Stimulated activated CD8-positive, alpha-beta memory T cell treated with anti-CD3 and anti-CD28 coated beads, Interleukin-4, amount 100 ng/mL, for 48 hours (primary cell): ENCODE data around the gene DLG2.

Experiments used
- DNase-seq: peaks from one replicate; pipeline ENCODE4 v3.0.0-alpha.2; 2020

Gene DLG2

GRCh38 chr11:84720706-84721402, 906.3 kb downstream of the DLG2 start:
- no peak for DNase-seq

- DNase-seq = no peak
Measured at GRCh38 chr11:84719935-84720577, 907.1 kb downstream of the DLG2 start.

GRCh38 chr11:84714316-84714780, 912.8 kb downstream of the DLG2 start:
- peak; percentile 51 for DNase-seq

GRCh38 chr11:84691830-84692229, 935.3 kb downstream of the DLG2 start:
- no peak for DNase-seq

DNA sequence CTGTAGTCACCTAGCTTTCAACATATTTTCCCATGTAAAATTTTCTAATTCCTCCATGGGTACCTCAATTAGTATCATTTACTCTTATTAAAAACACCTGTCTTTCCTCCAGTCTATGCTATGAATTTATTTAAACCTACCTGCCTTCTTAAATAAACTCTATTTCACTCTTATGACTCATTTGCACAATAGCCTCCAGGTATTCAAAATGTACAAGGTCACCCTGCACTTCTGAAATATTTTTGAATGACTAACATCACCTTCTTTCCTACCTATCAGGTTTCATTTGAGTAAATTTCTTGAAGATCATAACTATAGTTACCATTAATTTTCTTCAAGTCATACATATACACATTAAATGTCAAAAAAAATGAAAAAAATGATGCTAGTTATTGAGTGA, 939.7 kb downstream of the DLG2 start:
- DNase-seq = no peak

- DNase-seq = no peak
Measured at GRCh38 chr11:84686716-84687115, 940.4 kb downstream of the DLG2 start.

GRCh38 chr11:84685976-84686375, 941.2 kb downstream of the DLG2 start:
- DNase-seq = no peak

DNA sequence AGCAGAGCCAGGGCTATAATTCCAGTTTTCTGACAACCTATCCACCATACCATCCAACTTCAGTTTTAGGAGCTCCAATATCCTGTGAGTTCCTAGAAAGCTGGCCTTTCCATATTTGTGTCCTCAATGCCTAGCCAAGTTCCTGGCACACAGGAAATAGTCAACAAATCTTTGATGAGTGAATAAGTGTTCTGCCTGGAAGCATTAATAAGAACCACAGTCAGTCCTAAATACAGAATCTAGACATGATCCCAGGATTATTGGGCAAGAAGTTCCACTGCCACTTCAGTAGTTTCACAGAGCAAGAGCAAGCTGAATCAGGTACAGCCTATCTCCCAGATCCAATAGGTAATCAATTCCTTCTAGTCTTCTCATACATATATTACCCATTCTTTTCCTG, 942.0 kb downstream of the DLG2 start:
- DNase-seq = no peak

DNA sequence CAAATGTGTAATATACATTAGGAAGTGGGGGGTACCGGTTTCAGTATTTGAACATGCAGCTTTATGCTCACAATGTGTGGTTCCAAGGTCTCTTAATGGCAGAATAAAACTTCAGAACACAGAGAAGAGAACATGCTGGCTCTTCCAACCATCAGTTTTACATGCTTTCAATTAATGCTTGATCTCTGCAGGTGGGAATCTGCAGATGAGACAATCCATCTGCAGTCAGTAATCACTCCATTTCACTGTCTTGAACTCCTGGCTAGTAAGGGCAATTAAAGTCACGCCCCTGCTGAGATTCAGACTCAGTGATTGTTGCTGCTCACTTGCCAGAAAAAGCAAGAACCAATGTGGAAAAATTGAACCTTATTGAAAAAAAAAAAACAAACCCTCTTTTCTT, 945.7 kb downstream of the DLG2 start:
- DNase-seq = no peak

DNA sequence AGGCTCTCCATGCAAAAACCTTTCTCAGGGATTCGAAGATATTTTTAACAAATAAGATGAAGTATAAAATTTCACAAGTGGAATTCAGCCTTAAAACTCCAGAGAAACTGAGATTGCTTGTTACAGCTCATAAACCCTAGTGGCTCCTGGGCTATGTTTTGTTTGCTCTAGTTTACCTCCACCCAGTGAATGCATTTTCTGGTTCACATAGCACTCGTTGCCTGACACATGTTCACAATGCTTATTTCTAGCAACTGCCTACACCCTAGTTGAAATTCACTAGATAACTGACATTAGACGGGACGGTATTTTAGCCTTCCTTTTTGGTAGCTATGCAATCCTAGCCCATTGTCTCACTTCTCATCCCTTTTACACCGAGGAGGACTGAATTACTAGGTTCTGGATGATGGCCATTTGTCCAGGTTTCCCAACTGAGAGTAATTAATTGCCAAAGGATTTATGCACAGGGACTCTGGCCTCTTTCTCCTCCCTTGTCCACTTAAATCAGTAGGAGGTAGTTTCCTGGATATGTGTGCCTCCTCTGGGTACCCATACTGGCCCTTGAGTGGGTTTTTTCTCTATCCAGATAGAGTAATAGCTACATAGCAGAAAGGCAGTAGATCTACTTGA, 951.6 kb downstream of the DLG2 start:
- DNase-seq = no peak

DNA sequence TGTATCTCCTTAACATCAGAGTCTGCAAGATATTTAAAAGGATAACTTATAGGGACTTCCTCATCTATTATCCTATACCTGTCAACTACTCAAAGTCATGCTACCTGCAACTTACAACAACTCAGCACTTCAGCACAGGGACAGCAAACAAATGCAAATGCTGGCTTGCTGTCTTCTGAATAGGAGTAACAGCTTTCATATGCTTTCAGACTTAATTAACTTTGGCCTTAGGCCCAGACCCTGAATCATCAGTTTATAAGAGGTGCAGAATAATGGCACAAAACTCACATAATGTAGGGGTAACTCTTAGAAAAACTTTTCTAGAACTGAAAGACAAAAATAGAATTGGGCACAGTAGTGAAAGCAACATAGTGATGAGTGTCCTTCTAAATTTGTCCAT, 953.4 kb downstream of the DLG2 start:
- DNase-seq = no peak

GRCh38 chr11:84671325-84671999, 955.7 kb downstream of the DLG2 start:
- no peak for DNase-seq

- no peak for DNase-seq
Measured at GRCh38 chr11:84663731-84664130, 963.4 kb downstream of the DLG2 start.

DNA sequence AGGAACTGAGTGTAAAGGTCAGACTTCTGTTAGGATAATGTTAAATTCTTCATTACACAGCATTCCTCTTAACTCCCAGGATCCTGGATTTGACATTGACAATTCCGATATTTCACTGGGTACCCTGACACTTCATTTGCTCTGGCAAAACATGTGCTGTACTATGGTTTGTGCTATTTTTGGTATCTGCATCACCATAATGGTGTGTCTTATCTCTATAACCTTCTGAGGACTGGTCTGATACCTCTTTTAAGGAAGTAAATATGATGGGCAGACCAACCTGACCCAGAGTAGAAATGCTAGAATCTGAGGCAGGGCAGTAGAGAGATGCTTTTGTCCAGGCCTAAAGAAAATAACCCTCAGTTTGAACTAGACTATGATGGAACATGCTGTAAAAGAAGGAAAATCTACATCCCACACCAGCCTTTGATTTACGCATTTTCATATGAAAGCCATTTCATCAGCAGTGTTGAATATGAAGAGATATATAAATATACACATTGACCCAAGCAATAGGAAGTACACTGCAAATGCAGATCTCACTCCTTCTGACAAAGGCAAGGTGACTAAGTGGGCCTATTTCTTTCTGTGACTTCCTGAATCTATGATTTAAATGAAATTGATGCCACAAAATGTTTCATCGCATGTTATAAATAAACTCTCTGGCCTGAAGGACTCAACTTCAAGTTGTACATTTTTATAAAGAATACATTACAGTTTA, 966.7 kb downstream of the DLG2 start:
- no peak for DNase-seq

DNA sequence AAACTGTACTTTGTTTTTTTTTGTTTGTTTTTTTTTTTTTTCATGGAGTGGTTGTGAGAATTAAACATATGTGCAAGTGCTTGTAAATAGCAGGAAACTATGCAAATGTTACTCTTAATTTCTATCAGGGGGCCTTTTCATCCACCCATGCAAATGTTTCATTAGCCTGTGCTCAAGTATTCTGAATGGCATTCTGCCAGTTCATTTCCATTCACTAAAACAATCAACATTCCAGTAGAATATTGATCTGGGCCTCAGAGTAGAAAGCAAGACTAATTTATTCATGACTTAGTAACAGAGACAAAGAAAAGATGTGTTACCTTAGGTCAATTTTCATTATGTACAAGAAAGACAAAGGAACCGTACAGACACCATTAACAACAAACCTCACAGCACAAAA, 971.4 kb downstream of the DLG2 start:
- no peak for DNase-seq

DNA sequence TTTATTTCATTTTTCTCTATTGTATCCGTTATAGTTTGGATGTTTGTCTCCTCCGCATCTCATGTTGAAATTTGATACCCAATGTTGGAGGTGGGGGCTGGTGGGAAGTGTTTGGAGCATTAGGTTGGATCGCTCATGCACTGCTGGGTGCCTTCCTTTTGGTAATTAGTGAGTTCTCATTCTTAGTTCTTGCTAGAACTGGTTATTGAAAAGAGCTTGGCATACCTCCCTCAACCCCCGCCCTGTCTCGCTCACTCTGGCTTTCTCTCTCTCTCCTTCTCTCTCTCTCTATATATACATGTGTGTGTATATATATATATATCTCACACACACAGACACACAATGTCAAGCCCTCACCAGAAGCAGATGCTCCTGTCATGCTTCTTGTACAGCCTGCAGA, 978.7 kb downstream of the DLG2 start:
- DNase-seq = no peak

- no peak for DNase-seq
Measured at GRCh38 chr11:84645988-84646694, 981.0 kb downstream of the DLG2 start.

- DNase-seq = no peak
Measured at GRCh38 chr11:84642500-84642899, 984.6 kb downstream of the DLG2 start.

DNA sequence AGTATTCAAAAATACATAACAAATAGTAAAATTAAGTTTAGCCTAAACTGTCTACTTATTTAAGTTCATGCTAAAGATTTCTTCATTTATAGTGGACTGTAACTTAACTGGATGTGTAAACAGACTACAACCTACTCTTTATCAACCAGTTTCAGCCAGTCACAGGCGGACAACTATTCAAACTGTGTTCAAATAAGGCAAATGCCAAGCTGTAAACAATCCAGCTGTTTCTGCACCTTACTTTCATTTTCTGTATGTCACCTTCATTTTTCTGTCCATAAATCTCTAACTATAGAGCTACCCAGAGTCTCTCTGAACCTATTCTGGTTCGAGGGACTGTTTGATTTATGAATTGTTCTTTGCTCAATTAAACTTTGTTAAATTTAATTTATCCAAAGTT, 992.8 kb downstream of the DLG2 start:
- DNase-seq = no peak

DNA sequence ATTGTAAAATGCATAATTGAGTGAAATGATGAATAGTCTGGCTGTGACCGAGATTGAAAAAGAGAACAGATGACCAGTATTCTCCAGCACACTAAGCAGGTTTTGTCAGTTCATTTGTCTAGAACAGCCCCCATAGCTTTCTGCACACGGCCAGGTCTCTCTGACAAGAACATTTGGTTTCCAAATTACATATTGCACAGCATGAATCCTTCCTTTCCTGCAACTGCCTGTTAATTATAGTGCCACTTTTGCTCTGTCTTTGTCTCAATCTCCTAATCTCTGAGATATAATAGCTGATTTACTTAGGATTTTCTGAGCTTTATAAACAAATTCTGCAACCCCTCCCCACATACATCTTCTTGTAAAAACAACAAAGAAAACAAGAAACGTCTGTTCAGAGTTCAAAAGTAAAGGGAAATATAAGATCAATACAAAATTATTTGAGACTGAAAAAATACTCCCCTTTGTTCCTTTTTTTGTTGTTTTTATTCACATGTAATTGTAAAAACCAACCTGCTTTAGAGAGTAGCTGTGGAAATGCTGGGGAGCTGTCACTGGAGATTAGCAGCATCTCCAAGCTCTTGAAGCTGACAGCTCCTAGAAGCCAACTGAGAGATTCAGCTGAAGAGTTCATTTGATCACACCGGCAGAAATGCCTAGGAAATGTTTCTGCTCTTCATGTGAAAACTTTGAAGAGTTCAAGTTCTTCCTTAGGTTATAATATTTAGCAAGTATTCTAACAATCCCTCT, 998.1 kb downstream of the DLG2 start:
- DNase-seq = no peak

DNA sequence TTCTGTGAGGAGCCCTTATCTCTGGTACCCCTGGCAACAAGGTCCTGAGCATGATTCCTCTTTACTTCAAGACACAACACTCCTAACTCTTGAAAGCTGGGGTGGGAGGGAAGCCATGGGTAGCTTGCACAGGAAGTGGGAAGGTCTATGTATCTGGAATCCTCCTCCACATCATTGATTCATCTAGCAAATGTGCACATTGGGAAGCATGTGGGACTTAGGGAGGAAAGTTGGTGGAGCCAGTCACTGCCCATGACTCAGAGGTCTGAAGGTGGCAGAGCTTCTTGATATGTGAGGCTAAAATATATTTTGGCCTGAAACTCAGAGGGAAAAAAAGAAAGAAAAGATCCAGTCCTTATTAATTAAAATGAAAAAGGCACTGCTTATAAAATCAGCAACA, 1000.9 kb downstream of the DLG2 start:
- DNase-seq = no peak

GRCh38 chr11:84612645-84613044, 1014.5 kb downstream of the DLG2 start:
- DNase-seq = no peak
